Brain pericyte (primary cell): ENCODE results near the gene CLTB.

Experiments used
- DNase-seq: peaks from one replicate; pipeline ENCODE4 v3.0.0-alpha.2; 2012; ENCODE audit warnings: low read depth, low spot score

The CLTB gene

DNA sequence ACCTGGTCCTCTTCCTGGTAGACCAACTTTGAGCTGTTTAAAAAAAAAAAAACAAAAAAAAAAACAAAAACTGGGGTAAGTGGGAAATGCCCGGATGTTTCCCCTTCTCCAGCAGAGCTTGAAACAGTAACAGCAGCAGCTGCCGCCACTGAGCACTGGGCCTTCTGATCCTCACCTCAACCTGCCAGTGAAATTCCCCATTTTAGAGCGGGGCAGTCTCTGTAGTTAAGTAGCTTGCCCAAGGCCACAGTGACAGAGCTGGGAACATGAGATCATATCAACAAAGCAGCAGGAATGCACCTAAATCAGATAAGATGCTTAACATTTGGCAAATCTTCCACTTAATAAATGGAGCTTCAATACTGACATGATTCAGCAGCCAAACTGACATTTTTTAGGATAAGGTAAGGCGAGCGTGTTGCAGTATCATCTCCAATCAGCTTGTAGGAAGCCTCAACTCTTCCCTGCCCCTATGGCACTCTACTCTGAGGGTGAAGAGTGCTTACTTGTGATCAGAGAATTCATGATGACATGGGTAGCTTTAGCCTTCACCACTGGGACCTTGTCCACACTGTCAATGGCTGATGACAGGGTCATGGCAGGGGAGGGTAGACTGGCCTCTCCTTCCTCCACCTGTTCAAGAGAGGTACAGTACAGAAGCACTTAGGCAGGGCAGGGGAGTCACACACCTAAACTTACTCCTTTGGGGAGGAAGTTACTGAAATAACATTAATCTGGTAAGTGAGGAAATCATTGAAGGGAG lies 64.0 kb downstream of the CLTB start:
- no peak for DNase-seq

DNA sequence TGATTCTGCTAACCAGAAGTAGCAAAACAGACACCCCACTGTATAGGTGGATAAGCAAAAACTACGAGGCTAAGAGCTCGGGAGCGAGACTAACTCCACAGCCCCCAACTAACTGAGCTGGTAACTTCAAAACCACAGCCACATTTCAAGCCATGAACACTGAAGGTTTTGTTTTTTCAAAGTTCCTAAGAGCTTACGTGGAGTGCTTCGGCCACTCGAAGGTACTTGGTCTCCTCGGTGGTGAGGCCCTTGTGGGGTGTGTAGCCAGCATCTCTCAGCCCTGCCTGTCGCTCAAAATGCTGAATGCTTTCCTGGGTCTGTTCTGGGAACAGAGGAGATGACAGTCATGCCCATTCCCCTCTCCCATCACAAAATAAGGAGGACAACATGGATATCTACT lies 65.9 kb downstream of the CLTB start:
- DNase-seq: no peak

DNA sequence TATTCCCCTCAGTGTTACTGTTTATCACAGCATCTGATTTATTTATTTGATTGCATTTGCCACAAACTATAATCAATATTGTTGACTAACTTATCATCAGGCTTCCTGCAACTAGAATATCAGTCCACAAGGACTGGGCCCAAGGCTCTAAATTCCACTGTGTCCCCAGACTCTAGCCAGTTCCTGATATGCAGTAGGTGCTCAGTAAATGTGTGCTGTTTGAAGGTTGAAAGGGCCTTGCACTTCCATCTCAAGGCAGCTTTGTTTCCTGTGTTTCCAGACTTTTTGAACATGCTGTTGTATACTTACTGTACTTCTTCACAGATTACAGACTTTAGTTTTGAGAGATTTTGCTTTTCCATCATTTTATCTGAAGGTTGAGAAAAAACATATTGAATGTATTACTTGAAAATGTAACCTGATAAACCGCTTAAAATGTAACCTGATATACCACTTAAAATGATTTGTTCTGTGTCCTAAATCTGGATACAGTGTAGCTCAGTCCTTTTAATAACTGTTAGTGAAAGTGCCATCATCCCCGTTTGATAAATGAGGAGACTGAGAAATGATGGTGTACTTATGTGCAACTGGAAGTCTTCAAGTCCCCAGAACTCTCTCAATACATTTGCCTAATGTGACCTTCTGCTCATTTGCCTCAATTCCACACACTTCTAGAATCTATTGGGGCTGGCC lies 73.4 kb downstream of the CLTB start:
- DNase-seq: no peak
